DMS79 (cell line): ENCODE data around the gene TYR.
"Not testable (repeated sequence)": the region's sequence is repeated elsewhere in the genome, so short reads cannot be mapped to it uniquely, and the experiment has no call there.

Experiments
- DNase-seq: peaks from one replicate; lab custom pipeline; 2025; lab: John Stamatoyannopoulos, UW

The TYR gene

DNA sequence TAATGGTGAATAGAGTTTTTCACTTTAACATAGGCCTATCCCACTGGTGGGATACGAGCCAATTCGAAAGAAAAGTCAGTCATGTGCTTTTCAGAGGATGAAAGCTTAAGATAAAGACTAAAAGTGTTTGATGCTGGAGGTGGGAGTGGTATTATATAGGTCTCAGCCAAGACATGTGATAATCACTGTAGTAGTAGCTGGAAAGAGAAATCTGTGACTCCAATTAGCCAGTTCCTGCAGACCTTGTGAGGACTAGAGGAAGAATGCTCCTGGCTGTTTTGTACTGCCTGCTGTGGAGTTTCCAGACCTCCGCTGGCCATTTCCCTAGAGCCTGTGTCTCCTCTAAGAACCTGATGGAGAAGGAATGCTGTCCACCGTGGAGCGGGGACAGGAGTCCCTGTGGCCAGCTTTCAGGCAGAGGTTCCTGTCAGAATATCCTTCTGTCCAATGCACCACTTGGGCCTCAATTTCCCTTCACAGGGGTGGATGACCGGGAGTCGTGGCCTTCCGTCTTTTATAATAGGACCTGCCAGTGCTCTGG, at the start of gene TYR:
Gene TYR, plus strand, starts transcription at position 185 of the 541 bp plus-strand sequence. Its CDS starts 79 bp downstream, at position 264.
- no peak for DNase-seq

- no peak for DNase-seq
These were observed 41.1 kb upstream of the TYR start for GRCh38 chr11:89136606-89137005.

DNA sequence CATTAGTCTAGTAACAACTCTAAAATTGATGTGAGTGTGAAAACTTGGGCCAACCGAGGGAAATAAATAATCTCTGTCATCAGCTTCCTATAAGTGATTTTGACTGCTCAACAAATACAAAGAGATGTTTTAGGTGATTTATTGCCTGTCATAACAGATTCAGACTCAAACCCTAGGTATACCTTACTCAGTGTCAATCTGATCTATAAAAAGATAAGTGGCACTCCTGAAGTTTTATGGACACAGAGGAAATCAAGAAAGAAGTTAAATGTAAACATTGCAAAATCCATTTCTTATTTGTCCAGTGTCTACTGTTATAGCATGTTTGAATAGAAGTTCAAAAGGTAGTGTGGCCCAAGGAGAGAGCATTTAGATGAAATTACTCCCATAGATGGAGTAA, 30.4 kb upstream of the TYR start:
- DNase-seq: no peak

GRCh38 chr11:89159974-89160373, 17.7 kb upstream of the TYR start:
- DNase-seq: no peak

DNA sequence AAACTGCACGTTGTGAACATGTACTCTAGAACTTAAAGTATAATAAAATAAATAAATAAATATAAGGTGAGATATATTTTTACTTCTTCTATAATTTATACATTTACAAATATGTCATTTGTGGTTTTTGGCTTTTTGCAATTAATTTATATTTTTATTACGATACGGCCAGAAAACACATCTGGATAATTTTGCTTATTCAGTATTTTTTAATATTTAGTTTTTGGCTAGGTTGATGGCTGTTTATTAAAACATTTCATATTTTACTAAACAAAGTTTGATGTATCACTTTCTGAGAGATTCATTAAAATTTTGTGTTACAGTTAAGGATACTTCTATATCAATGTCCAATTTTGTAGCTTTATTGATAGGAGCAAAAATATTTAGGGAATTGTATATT, 15.7 kb upstream of the TYR start:
- no peak for DNase-seq

DNA sequence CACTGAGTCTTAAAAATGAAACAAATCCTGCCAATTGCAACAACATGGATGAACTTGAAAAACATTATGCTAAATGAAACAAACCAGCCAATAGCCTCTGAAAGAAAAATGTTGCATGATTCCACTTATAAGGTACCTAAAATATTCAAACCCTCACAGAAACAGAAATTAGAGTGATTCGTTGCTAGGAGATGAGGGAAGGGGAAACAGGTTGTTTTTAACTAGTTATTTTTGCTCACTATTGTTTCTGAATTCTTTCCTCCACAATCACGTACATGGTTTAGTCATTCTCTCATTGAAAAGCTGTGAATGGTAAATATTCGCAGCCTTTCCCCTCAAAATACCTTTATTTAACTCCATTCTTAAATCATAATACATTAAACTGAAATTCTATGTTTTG, 14.0 kb upstream of the TYR start:
- DNase-seq: no peak

DNA sequence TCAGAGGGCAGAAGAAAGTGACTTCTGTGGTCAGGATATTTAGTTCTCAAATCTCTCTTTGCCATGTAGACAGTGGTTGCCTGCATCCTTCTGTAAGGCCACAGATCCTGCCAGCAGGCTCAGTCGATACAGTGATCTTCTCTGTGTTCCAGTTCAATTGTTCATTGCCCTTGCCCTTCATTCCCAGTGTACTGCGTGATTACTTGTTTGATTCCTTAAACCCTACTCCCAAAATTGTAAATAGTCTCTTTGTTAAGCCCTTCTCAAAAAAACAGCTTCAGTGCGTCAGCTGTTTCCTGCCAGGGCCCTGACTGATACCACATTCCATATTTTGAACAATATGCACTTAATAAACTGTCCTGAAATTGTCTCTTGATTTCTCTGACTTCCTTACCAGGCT, 9.3 kb upstream of the TYR start:
- no peak for DNase-seq

DNA sequence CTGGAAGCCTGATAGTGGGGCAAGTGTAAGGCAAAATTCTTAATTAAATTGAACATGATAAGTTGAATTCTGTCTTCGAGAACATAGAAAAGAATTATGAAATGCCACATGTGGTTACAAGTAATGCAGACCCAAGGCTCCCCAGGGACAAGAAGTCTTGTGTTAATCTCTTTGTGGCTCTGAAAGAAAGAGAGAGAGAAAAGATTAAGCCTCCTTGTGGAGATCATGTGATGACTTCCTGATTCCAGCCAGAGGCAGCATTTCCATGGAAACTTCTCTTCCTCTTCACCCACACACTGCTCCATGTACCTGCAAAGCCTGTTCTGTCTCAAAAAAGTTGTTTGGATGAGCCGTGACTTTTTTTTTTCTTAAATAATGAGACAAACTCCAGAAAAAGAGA, 1.9 kb upstream of the TYR start:
- DNase-seq: no peak

GRCh38 chr11:89176938-89177337, 737 bp upstream of the TYR start:
- no peak for DNase-seq

GRCh38 chr11:89181111-89181510, 3.4 kb downstream of the TYR start:
- no peak for DNase-seq

GRCh38 chr11:89182773-89183518, 5.3 kb downstream of the TYR start:
- no peak for DNase-seq

- DNase-seq: no peak
These were observed 6.3 kb downstream of the TYR start for GRCh38 chr11:89184021-89184420.

GRCh38 chr11:89189776-89190175, 12.1 kb downstream of the TYR start:
- DNase-seq: no peak

GRCh38 chr11:89201138-89201537, 23.5 kb downstream of the TYR start:
- DNase-seq: no peak

- no peak for DNase-seq
These were observed 26.1 kb downstream of the TYR start for GRCh38 chr11:89203814-89204213.

DNA sequence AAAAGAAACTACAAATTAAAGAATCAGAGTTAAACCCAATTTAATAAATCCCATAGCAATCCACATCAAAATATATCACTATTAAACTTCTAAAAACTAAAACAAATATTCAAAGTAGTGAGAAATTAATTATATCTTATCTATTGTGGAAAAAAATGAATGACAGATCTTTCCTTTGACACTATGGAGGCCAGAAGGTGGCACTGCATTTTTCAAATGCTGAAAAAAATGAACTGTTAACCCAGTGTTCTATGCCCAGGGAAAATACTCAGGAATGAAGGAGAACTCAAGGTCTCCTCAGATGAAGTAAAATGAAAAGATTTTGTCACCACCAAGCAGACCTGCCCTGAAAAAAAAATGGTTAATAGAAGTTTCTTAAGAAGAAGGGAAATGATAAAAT, 27.7 kb downstream of the TYR start:
- no peak for DNase-seq

DNA sequence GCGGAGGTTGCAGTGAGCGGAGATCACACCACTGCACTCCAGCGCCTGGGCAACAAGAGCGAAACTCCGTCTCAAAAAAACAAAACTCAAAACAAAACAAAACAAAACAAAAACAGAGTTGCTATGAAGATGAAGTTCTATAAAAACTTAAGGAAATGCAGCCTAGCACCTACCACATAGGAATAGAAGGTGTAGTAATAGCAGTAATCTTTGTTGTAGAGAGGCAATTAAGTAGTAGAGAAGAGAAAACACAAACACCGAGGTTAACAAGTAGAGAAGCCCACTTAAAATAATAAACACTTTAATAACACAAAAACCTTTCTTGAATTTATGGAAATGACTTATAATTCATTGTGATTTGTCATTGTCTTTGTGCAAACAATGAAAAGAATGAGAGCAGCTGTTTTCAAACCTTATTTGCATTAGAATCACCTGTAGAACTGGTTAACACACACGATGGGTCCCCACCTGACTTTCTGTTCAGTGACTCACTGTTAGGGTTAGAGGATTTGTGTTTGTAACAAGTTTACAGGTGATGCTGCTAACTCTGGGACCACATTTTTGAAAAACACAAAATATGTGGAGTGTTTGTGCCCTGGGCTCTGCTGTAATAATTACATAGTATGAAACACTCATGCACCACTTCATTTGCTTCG, 43.1 kb downstream of the TYR start:
- DNase-seq: no peak

DNA sequence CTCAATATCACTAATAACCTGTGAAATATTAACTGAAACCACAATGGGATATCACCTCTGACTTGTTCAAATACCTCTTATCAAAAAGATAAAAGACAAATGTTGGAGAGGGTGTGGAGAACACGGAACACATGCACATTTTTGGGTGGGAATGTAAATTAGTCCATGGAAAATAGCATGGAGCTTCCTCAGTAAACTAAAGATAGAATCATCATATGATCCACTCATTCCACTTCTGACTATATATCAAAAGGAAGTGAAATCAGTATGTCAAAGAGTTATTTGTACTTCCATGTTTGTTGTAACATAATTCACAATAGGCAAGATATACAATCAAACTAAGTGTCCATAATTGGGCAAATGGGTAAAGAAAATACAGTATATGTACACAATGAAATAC, 57.4 kb downstream of the TYR start:
- no peak for DNase-seq

DNA sequence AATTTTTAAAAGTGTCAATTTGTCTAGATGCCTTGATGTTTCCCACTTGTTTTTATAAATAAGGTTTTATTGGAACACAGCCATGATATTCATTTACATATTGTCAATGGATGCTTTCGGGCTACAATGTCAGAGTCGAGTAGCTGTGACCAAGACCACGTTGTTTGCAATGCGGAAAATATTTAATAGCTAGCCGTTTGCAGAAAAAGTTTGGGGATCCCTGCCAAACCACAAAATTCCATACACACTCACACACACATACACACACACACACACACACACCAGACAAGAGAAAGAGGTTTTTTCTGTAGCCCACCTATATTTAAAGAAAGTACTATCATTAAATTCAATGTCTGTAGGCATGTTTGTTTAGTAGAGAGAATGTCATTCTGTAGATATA, 58.3 kb downstream of the TYR start:
- no peak for DNase-seq

GRCh38 chr11:89247007-89247406, 69.3 kb downstream of the TYR start:
- DNase-seq: not testable (repeated sequence)

DNA sequence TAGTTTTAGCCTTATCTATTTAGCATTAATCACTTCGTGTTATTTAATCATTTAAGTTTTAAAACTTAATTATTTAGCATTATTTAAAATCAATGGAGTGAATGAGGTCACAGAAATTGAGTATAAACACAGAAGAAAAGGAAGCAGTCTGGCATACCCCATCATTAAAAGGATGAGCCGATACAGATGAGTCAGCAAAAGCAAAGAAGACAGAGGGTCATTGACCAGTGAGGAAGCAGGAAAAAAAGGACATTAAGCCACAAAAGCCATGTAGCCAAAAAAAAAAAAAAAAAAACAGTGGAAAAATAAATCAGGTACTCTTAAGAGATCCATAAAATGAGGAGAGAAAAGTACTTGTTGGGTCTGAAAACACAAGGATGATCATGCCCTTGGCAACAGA, 71.5 kb downstream of the TYR start:
- DNase-seq: no peak

DNA sequence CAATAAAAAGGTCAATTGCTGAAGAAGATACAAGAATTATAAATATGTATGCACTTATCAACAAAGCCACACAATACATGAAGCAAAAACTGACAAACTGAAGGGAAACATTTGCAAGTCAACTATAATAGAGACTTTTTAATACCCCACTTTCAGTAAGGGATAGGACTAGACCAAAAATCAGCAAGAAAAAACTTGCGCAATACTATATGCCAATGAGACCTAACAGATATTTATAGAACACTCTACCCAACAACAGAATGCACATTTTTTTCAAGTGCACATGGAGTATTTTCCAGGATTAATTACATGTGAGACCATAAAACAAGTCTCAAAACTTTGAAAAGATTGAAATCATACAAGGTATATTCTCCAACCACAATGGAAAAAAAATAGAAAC, 83.8 kb downstream of the TYR start:
- not testable (repeated sequence) for DNase-seq

GRCh38 chr11:89267660-89268302, 90.1 kb downstream of the TYR start:
- DNase-seq: no peak
